ENCODE data around the gene PRIM2.

DNA sequence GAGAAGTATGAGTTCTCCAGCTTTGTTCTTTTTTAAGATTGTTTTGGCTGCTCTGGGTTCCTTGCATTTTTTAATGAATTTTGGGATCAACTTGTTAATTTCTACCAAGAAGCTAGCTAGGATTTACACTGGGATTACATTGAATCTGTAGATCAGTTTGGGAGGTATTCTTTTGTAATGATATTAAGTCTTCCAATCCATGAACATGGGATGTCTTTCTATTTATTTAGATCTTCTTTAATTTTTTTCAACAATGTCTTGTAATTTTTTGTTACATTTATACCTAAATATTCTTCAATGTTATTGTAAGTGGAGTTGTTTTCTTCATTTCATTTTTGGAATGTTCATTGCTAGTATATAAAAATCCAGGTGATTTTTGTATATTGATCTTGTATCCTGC is 12.5 kb downstream of the PRIM2 start:
- no peak for TF ChIP-seq ZNF76 (CRISPR knock-in tag; IDR thresholded peaks at IDR 0.05; ENCODE audit: borderline replicate concordance)
- TF ChIP-seq POLR3A (IDR thresholded peaks at IDR 0.05; ENCODE audit: borderline replicate concordance, extremely low read depth, insufficient read depth, insufficient read length) = no peak
- TF ChIP-seq MXD1 (CRISPR knock-in tag; IDR thresholded peaks at IDR 0.05; ENCODE audit: borderline replicate concordance, poor library complexity, severe bottlenecking) = no peak
- TF ChIP-seq HNRNPL (IDR thresholded peaks at IDR 0.05; ENCODE audit: low read depth, low read length) = no peak
- TF ChIP-seq MYC (IDR thresholded peaks at IDR 0.05; ENCODE audit: low read depth, low read length) = no peak
- TF ChIP-seq MYC (CRISPR knock-in tag; IDR thresholded peaks at IDR 0.05; ENCODE audit: borderline replicate concordance, low read depth) = no peak
